HG03439 (cell line): ENCODE data around the gene MINDY4.

Source experiments
- ATAC-seq: cut with Tn5 transposase; IDR thresholded peaks from one replicate; pipeline ENCODE4 v1.9.1; 2021; ENCODE audit warnings: mild to moderate bottlenecking, moderate library complexity; ENCODE audit not compliant: unreplicated experiment

MINDY4 gene

DNA sequence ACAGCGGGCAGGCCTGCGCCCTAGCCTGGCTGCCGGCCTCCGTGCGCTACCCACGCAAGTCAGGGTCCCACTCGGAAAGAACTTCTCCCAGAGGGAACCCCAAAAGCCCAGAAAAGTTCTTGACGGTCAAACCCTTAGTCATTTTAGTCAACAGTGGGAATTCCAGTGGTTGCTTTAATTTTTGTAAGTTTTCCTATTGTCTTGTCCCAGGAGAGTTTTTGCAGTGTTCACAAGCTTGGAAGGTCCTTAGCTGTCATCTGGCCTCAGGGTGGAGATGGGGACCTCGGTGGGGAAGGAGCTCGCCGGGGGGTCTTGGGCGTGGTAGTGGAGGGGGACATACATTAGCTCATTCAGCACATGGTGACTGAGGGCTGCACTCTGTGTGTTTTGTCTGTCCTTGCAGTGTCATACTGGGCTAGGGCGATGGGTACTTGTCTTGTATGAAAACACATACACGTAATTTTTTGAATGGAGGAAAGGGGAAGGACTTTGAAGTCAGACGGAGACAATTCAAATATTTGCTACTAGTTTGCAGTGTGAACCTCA is 736 bp downstream of the MINDY4 start:
- ATAC-seq, result no peak

- ATAC-seq, result no peak
Observed at GRCh38 chr7:30772984-30773383, 1.8 kb downstream of the MINDY4 start.

DNA sequence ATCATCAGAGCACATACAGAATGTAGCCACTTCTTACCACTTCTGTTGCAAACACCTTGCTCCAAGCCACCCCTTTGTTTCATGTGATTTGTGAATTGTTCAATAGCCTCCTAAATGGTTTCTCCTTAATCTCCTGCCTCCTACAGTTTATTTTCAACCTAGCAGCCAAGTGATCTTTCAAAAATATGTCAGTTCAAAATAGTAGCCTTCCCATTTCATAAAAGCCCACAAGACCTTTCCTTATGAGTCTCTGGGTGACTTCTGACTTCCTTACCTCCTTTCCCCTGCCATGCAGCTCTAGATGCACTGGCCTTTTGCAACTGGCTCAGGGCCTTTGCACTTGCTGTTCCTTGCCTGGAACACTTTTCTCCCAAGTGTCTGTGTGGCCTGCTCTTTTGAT is 4.8 kb downstream of the MINDY4 start:
- no peak for ATAC-seq

DNA sequence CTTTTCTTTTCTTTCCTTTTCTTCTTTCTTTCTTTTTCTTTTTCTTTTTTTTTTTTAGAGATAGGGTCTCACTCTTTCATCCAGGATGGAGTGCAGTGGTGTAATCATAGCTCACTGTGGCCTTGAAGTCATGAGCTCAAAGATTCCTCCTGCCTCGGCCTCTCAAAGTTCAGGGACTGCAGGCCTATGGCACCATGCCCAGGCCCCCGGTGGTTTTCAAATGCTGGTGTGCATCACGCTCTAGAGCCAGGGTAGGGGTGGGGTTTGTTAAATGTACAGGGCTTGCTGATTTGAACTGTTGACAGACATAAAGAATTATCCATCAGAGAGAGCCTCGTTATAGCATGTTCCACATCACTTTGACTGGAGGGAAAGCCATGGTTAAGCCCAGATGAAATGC is 5.8 kb downstream of the MINDY4 start:
- ATAC-seq, result no peak

GRCh38 chr7:30778255-30779025 is 7.2 kb downstream of the MINDY4 start:
- no peak for ATAC-seq

GRCh38 chr7:30779574-30779973 is 8.4 kb downstream of the MINDY4 start:
- no peak for ATAC-seq

DNA sequence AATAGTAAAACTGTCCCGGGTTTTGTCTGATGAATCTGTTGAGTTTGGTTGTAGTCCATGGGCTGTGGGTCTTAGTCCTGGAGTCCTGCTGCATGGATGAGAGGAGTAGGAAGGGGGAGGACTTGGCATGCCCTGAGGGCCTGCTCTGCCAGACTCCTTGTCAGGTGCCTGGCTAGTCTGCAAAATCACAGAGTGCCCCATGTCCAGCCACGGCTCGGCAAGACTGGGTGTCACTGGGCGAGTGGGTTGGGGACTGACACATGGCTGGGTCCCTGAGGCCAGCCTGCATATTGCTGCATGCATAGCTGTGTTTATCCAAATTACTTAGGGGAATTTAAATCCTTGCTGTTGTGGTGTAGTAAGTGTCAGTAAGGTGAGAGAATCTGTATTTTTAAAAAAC is 9.7 kb downstream of the MINDY4 start:
- no peak for ATAC-seq

DNA sequence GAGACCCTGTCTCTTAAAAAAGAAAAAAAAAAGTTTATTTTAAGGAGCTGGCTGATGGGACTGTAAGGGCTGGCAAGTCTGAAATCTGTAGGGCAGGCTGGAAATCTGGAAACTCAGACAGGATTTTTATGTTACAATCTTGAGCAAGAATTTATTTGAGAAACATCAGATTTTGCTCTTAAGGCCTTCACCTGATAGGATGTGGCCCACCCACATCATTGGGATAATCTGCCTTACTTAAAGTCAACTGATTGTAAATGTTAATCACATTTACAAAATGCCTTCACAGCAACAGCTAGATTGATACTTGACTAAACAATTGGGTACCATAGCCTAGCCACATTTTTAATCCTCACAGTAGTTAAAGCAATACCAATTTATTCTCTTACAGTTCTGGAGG is 11.5 kb downstream of the MINDY4 start:
- no peak for ATAC-seq

DNA sequence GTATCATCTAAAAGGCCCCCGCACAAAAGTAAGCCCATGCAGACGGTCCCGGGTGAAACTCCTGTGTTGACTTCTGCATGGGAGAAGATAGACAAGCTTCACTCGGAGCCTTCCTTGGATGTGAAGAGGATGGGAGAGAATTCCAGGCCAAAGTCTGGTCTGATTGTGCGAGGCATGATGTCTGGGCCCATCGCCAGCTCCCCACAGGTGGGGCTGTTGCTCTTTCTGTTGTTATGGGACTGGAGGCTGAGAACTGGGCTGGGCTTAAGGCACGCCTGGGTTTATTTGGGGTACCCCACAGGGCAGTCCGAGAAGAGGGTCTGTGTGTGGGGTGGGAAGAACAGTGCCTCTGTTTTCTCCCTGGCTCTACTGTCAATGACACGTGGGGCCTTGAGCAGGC is 14.6 kb downstream of the MINDY4 start:
- ATAC-seq, result no peak

- ATAC-seq, result no peak
Observed at GRCh38 chr7:30787486-30787885, 16.3 kb downstream of the MINDY4 start.

DNA sequence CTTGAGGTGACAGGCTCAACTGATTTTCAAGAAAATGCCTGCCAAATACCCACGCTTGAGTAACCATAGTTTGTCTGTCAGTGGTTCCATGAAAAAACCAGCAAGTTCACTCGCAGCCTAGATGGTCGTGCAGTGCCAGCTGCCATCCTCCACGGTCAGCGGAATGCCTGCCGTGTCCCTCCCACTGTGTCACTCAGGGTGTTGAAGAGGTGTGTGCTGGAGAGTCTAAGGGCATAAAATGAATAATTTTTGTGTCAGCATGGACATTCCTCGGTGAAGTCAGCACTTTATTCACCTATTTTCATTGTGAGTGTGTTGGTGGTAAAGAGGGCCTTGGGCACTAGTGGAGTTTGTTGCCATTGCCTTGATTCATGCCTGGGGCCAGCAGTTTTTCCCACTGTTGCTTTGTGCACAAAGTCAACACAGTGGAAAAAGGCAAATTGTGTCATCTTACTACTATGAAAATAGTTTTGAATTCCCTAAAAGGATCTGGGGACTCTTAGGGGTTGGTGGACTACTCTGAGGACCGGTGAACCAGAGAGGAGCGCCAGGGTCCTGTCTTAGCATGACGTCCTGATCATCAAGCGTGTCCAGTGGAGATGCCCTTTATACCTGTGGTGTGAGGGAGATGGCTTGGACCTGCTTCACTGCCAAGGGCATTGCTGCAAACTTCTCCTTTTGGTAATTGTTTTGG is 17.6 kb downstream of the MINDY4 start:
- no peak for ATAC-seq

DNA sequence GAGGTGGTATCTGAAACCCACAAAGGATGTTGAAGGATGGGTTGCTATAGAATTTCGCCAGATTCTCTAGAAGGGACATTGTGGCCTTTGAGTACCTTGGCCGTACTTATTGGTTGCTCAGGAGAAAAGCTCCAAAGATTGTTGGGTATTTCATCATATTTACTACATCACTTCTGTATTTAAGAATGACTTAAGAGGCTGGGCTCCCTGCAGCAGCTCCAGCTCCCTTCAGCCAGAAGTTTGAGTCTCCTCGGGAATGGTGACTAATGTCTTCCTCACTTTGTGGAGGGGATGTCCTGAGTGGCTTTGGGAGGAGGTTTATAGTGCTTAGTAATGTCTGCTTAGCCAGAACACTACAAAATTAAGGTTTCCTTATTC is 18.1 kb downstream of the MINDY4 start:
- ATAC-seq, result no peak

- ATAC-seq, result no peak
Observed at GRCh38 chr7:30790356-30790755, 19.1 kb downstream of the MINDY4 start.

GRCh38 chr7:30791114-30791513 is 19.9 kb downstream of the MINDY4 start:
- no peak for ATAC-seq

DNA sequence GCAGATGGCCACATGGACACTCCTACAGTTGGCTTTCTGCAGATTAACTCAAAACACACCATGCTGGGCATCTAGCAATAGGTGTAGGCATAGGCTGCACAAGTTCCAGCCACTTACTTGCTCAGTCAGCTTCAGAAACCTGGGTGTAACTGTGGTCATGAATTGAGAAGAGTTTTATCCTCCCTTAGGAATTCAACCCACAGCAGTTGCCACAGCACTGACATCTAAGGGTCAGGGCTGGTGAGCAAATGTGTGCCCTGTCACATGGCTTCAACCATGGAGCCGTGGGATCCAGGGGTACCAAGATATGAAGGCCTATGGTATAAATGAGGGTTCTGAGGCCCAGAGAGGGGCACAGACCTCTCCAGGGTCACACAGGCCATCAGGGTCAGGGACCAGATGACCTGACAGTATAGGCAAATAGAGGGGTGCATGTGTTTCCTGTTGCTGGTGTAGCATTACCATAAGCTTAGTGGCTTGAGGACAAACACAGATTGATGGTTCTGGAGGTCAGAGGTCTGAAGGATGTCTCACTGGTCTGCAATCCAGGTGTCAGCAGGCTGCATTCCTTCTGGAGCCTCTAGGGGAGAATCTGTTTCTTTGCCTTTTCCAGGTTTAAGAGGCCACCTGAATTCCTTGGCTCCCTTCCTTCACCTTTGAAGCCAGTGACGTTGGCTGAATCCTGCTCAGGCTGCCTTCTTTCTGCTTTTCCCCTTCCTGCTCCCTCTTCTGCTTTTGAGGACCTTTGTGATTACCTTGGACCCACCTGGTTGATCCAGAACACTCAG is 24.1 kb downstream of the MINDY4 start:
- ATAC-seq, result no peak

DNA sequence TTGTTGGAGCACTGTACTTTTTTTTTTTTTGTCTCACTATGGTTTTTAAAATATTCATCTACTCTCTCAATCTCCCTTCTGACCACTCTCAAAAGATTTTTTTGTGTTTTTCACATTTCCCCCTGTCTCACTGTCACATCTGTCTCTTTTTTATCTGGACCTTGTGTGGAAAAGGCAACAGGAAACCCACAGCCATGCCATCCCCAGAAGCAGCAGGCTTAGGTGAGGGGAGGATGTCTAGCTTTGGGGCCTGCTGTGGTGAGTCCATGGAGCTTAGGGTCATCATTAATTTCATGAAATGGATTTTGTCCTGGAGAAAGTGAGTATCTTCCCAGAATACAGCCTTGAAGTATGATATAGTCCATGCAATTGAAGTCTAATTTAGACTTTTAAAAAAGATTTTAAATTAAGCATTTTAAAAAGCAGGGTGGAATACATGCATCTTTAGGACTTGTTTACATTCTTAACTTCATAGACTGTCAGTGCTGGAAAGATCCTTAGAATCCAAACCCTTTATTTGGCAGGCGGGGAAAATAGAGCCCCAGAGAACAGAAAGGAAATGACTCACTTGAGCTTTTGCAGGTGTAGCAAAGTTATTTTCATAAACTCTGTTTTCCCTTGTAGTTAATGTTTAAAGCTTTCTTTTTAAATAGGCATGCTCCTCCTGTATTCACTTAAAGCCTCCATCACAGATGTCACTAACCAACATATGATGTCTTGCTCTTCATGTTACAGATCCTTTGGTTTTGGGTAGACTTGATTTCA is 25.1 kb downstream of the MINDY4 start:
- no peak for ATAC-seq

DNA sequence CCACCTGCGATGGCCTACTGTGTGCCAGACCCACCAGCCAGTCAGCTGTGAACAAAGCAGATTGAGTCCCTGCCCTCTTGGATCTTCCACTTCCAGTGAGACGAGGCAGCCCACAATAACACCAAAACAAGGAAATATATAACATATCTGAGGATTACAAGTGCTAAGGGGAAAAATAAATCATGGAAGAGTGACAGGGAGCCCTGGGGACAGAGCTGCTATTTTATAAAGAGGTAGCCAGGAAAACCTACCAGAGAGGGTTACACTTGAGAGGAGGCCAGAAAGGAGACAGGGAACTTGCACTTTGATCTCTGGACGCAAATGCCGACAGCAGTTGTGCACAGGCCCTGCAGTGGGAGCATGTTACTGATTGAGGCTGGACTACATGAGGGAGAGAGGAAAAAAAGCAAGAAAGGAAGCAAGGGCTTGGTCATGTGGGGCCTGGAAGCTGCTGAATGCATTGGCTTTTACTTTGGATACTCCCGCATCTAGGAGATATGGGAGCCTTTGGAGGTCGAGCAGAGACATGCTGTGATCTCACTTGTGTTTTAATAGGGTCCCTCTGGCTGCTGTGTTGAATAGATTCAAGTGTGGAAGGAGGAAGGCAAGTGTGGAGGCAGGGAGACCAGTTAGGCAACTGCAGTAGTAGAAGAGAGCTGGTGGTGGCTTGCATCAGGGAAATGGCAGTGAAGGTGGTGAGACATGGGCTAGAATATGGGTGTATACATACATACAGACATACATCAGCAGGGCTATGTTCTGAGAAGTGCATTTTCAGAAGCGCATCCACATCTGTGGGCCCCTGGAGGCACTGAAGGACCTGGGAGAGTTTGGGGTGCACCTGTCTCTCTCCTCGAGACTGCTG is 26.2 kb downstream of the MINDY4 start:
- no peak for ATAC-seq

DNA sequence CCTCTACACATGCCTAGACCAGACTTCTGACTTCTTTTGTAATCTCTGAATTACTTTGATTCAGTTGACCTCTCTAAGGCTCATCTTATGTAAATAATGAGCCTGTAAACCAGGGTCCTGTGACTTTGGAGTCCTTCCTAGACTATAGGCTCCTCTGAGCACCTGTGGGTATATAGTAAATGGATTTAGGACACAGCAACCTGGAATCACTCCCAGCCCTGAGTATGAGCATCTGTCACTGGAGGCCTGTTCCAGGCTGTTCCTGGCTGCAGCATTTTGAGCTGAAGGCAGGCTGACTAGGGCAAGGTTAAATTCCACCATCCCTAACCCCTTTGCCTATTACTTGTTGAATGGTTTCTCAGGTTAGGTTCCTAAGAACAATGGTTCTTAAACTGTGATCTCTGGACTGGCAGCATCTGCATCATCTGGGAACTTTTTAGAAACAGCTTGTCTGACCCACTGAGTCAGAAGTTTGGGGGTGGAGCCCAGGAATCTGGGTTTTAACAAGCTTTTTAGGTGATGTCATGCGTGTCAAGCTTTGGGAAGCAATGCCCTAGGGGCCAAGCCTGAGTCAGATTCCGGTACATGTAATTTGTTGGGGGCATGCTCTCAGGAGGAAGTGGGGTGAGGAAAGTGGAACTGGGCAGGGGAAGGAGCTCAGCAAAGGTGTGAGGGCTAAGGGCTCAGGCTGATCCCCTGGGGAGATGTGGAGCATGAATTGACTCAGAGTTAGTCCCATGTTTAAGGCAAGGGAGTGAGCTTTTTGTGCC is 28.2 kb downstream of the MINDY4 start:
- peak; percentile 75 for ATAC-seq

DNA sequence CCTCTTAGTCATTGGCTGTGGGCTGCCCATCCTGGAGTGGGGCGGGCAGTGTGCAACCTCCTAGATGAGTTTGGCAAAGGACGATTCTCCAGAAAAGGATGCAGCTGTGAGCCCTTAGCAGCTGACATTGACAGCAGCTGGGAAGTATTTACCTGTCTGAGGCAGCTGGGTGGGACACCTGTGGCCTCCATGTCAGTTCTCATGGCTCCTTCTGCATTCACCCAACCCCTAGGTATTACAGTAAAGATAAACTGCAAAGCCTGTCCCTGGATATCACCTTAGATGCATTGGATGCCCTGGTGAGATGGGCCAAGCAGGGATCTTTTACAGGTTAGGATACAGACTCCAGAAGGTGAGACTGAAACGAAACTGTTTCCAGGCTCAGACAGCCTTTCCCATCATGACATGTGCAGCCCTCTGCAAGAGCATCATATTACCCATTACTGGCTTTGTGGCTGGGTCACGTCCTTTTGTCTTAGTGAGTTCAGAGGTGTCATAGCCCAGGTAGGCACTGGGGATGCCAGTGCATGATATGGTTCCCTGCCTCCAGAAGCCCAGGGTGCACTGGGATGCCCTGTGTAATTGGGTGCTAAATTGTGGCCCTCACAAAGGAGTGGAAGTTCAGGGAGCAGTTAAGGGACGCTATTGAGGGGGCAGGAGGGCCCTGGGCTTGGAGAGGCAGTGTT is 28.9 kb downstream of the MINDY4 start:
- no peak for ATAC-seq
